Measurements from ENCODE around the gene RBM39. TPM values are rescaled to one million over a fixed set of nuclear protein-coding genes. Genes with fewer than 3 reads are reported as not detected.
A peak's percentile ranks its signal among the peaks of the same experiment; 100 is the strongest.

The RBM39 gene
- total and polyA plus RNA-seq, 2 of the 13 experiments (the other 11 are each of a cell fraction or from before 2014, with no cell fraction given), result 788 to 920 TPM

GRCh38 chr20:35771367-35771688 lies 29.3 kb upstream of the RBM39 start (continued):
- peak; percentile 18 for TF ChIP-seq ZBTB40 (IDR thresholded peaks at IDR 0.05)
- TF ChIP-seq ZBTB40 (CRISPR knock-in tag; IDR thresholded peaks at IDR 0.05), result peak; percentile 39; the same call in 1 of the 2 replicates
- TF ChIP-seq ZNF292 (CRISPR knock-in tag; IDR thresholded peaks at IDR 0.05; ENCODE audit: borderline replicate concordance, low read depth), result 0 out of 2 replicates have a peak, but pooled peaks have one; percentile 6
- peak; percentile 68; the same call in 1 of the 2 replicates for TF ChIP-seq ZNF572 (CRISPR knock-in tag; IDR thresholded peaks at IDR 0.05)
- peak; percentile 59 for TF ChIP-seq ZNF18 (CRISPR knock-in tag; IDR thresholded peaks at IDR 0.05; ENCODE audit: insufficient replicate concordance)
- 0 out of 2 replicates have a peak, but pooled peaks have one; percentile 11 for TF ChIP-seq ZNF337 (CRISPR knock-in tag; IDR thresholded peaks at IDR 0.05; ENCODE audit: borderline replicate concordance, low read depth)
- TF ChIP-seq REST (IDR thresholded peaks at IDR 0.05; ENCODE audit: borderline replicate concordance in 1 of 2, low read depth in 1 of 2, low read length in 2 of 2), result no peak
- 0 out of 2 replicates have a peak, but pooled peaks have one; percentile 12 for TF ChIP-seq DMTF1 (CRISPR knock-in tag; IDR thresholded peaks at IDR 0.05)
- no peak for TF ChIP-seq BHLHE40 (IDR thresholded peaks at IDR 0.05; ENCODE audit: low read length)
- 0 out of 2 replicates have a peak, but pooled peaks have one; percentile 43 for TF ChIP-seq CHD4 (IDR thresholded peaks at IDR 0.05; ENCODE audit: borderline replicate concordance, low read length)
- TF ChIP-seq FOXK2 (IDR thresholded peaks at IDR 0.05), result 0 out of 2 replicates have a peak, but pooled peaks have one; percentile 4
- TF ChIP-seq FOSL2 (CRISPR knock-in tag; IDR thresholded peaks at IDR 0.05), result no peak
- TF ChIP-seq TRIM24 (CRISPR knock-in tag; IDR thresholded peaks at IDR 0.05), result no peak
